Mesendoderm (in vitro differentiated cells): ENCODE data around the gene TSPEAR.

Experiments used
- DNase-seq: peaks from one replicate; pipeline ENCODE4 v3.0.0; 2013
- H2AK5ac ChIP-seq: 2 replicates; pipeline ENCODE4 v1.6.1; 2013; ENCODE audit warnings: low read length, inconsistent platforms
- H2BK120ac ChIP-seq: 2 replicates; pipeline ENCODE4 v1.6.1; 2013; ENCODE audit warnings: low read depth, mild to moderate bottlenecking, low read length, moderate library complexity, mixed read lengths
- H2BK15ac ChIP-seq: replicated peaks from 2 replicates; pipeline ENCODE4 v1.6.1; 2013; ENCODE audit warnings: low read depth, mild to moderate bottlenecking, moderate library complexity
- H2BK5ac ChIP-seq: 2 replicates; pipeline ENCODE4 v1.6.1; 2013; ENCODE audit warnings: low read length, inconsistent platforms
- H3K18ac ChIP-seq: 2 replicates; pipeline ENCODE4 v1.6.1; 2013; ENCODE audit warnings: mild to moderate bottlenecking, low read length, mixed read lengths
- H3K23ac ChIP-seq: one replicate; pipeline ENCODE4 v1.6.1; 2013; ENCODE audit warnings: low read length
- H3K27ac ChIP-seq: 2 replicates; pipeline ENCODE4 v1.5.1; 2013; ENCODE audit warnings: low read depth, mild to moderate bottlenecking, inconsistent platforms, low read length, moderate library complexity
- H3K27me3 ChIP-seq: 2 replicates; pipeline ENCODE4 v1.6.1; 2013; ENCODE audit warnings: low read length, control low read depth, mild to moderate bottlenecking, inconsistent platforms; ENCODE audit not compliant: insufficient read depth, poor library complexity
- H3K36me3 ChIP-seq: 2 replicates; pipeline ENCODE4 v1.6.1; 2013; ENCODE audit warnings: low read length, inconsistent platforms; ENCODE audit not compliant: control insufficient read depth, insufficient read depth
- H3K4ac ChIP-seq: one replicate; pipeline ENCODE4 v1.6.1; 2013; ENCODE audit warnings: low read depth, mild to moderate bottlenecking, low read length, moderate library complexity
- H3K4me1 ChIP-seq: 2 replicates; pipeline ENCODE4 v1.6.1; 2013; ENCODE audit warnings: low read depth, low read length, inconsistent platforms; ENCODE audit not compliant: control insufficient read depth
- H3K4me2 ChIP-seq: 2 replicates; pipeline ENCODE4 v1.6.1; 2013; ENCODE audit warnings: low read length
- H3K4me3 ChIP-seq: 2 replicates; pipeline ENCODE4 v1.5.1; 2013; ENCODE audit warnings: mild to moderate bottlenecking, low read length
- H3K56ac ChIP-seq: one replicate; pipeline ENCODE4 v1.6.1; 2013; ENCODE audit warnings: low read length
- H3K79me1 ChIP-seq: 2 replicates; pipeline ENCODE4 v1.6.1; 2013; ENCODE audit warnings: low read length, inconsistent platforms
- H3K79me2 ChIP-seq: 2 replicates; pipeline ENCODE4 v1.6.1; 2013; ENCODE audit warnings: mild to moderate bottlenecking, low read length; ENCODE audit not compliant: control insufficient read depth, insufficient read depth
- H3K9ac ChIP-seq: 2 replicates; pipeline ENCODE4 v1.6.1; 2013; ENCODE audit warnings: low read length, inconsistent platforms
- H4K5ac ChIP-seq: one replicate; pipeline ENCODE4 v1.6.1; 2013; ENCODE audit warnings: low read length
- H4K8ac ChIP-seq: one replicate; pipeline ENCODE4 v1.6.1; 2013; ENCODE audit warnings: low read depth, mild to moderate bottlenecking, control low read depth, low read length, moderate library complexity
- WGBS: extraction: QIAGEN DNeasy Blood & Tissue Kit; methylation state at CpG from one replicate; pipeline ENCODE4 v1.1.7; 2013; ENCODE audit warnings: low lambda C conversion rate, missing lambda C conversion rate; ENCODE audit not compliant: insufficient coverage; ENCODE audit errors: extremely low coverage; 5-methylcytosine and 5-hydroxymethylcytosine counted together

The TSPEAR gene

DNA sequence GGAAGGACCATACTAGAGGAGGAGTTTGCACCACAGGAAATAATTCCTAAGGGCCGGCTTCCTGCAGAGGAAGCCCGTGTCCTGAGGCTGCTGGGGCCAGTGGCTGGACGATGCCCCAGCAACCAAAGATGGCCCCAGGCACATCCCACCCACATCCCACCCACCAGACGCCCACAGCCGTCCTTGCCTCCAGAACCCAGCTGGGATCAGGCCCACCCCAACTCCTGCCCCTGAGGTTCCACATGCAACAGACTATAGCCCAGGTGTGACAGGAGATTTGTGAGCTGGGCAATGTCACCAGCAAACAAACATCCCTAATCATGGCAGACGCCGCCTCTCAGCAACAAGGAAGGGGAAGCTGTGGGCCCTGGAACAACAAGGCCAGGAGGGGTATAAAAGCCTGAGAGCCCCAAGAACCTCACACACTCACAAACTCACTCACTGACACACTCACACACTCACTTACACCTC is 84.7 kb downstream of the TSPEAR start, which contains the start of gene KRTAP10-9:
Gene KRTAP10-9, plus strand, starts transcription at position 421 of the 471 bp plus-strand sequence. CDS start 79 bp downstream, outside the sequence.
- Histone ChIP-seq H3K56ac (no peak within 1 kb of the TSS), H3K4ac (no peak within 1 kb of the TSS), H3K79me1 (no peaks in the 10 kb centered on the region), H2BK15ac (no peak within 1 kb of the TSS), H3K36me3 (no peaks in the 10 kb centered on the region), H3K4me1 (no peaks in the 10 kb centered on the region), H3K27ac (no peak within 1 kb of the TSS), H3K4me2 (no peak within 1 kb of the TSS), H3K23ac (no peak within 1 kb of the TSS), H4K5ac (no peak within 1 kb of the TSS), H3K79me2 (no peaks in the 10 kb centered on the region), H4K8ac (no peak within 1 kb of the TSS), H3K18ac (no peak within 1 kb of the TSS), H3K9ac (no peak within 1 kb of the TSS), H3K4me3 (no peak within 1 kb of the TSS), H2BK120ac (no peak within 1 kb of the TSS), H2BK5ac (no peak within 1 kb of the TSS), H3K27me3 (no peaks in the 10 kb centered on the region), H2AK5ac (no peak within 1 kb of the TSS)
- WGBS, result no CpG with 5 or more reads among the region's 7 CpGs
- no peak for DNase-seq

DNA sequence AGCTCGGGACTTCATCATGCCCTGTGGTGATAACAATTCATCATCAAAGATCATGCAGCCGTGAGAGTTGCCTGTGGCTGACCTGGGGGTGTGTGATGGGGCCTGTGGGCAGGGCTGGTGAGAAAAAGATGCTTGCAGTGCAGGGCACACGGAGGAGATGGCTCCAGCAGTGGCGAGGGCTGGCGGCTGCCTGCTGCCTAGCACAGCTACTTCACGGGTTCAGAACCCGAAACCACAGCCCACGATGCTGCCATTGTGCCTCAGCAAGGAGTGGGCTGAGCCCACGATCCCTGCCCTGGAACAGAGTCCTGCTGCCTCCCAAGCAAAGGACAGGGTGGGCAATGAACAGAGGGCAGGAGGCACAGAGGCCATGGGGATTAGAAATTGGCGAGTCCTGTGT is 85.1 kb downstream of the TSPEAR start:
- Histone ChIP-seq H2BK120ac (no peak overlapping the region), H3K79me2 (no peaks in the 10 kb centered on the region), H3K18ac (no peak overlapping the region), H4K5ac (no peak overlapping the region), H3K4me2 (no peak overlapping the region), H3K36me3 (no peaks in the 10 kb centered on the region), H3K27me3 (no peaks in the 10 kb centered on the region), H3K56ac (no peak overlapping the region), H3K4ac (no peak overlapping the region), H2AK5ac (no peak overlapping the region), H3K9ac (no peak overlapping the region), H4K8ac (no peak overlapping the region), H3K4me3 (no peak overlapping the region), H3K79me1 (no peaks in the 10 kb centered on the region), H3K4me1 (no peaks in the 10 kb centered on the region), H3K27ac (no peak overlapping the region), H2BK5ac (no peak overlapping the region), H3K23ac (no peak overlapping the region), H2BK15ac (no peak overlapping the region)
- no peak for DNase-seq
- no CpG with 5 or more reads among the region's 10 CpGs for WGBS

DNA sequence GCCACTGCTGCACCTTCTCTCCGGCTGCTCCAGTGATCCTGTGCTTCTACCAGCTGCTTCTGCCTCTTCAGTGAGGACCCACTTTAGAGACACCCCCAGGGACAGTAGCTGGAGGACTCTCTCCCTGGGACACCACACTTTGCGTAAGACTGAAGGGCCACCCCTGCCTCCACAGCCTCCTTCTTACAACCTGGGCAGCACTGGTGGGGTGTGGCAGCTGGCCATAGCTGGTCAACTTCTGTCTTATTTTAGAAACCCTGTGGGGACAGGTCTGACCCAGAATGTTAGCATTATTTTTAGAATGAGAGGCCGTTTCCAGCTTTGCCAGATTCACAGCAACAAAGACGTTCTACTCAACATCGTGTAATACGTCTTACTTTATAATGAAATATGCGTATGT is 85.6 kb downstream of the TSPEAR start:
- H3K79me1 ChIP-seq, result no peaks in the 10 kb centered on the region
- H2BK120ac ChIP-seq, result no peak overlapping the region
- no peak overlapping the region for H2BK5ac ChIP-seq
- DNase-seq, result no peak
- H3K4me3 ChIP-seq, result no peak overlapping the region
- no peak overlapping the region for H3K4me2 ChIP-seq
- H3K4me1 ChIP-seq, result no peaks in the 10 kb centered on the region
- no peak overlapping the region for H2AK5ac ChIP-seq
- H3K27me3 ChIP-seq, result no peaks in the 10 kb centered on the region
- no CpG with 5 or more reads among the region's 7 CpGs for WGBS
- no peak overlapping the region for H3K23ac ChIP-seq
- H4K5ac ChIP-seq, result no peak overlapping the region
- H3K79me2 ChIP-seq, result no peaks in the 10 kb centered on the region
- H3K18ac ChIP-seq, result no peak overlapping the region
- H3K56ac ChIP-seq, result no peak overlapping the region
- H4K8ac ChIP-seq, result no peak overlapping the region
- H3K27ac ChIP-seq, result no peak overlapping the region
- no peak overlapping the region for H3K4ac ChIP-seq
- no peak overlapping the region for H2BK15ac ChIP-seq
- no peak overlapping the region for H3K9ac ChIP-seq
- no peaks in the 10 kb centered on the region for H3K36me3 ChIP-seq

DNA sequence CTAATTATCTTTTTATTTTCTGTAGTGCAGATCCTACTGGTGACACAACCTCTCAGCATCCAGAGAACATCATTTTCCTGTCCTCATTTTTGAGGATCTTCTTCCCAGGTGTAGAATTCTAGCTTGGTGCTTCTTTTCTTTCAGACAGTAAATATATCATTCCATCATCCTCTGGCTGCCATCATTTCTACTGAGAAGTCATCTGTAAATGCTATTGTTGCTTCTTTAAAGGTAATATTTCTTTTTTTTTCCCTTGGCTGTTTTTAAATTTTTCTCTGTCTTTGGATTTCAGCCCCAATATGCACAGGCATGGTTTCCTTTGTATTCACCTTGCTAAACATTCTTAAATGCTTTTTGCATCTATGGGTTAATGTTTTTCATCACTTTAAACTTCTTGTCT is 87.8 kb downstream of the TSPEAR start:
- no peak for DNase-seq
- Histone ChIP-seq H3K79me2 (no peaks in the 10 kb centered on the region), H3K18ac (no peak overlapping the region), H3K56ac (no peak overlapping the region), H4K8ac (no peak overlapping the region), H2BK15ac (no peak overlapping the region), H3K27me3 (no peaks in the 10 kb centered on the region), H3K27ac (no peak overlapping the region), H4K5ac (no peak overlapping the region), H3K4me2 (no peak overlapping the region), H3K9ac (no peak overlapping the region), H3K4me3 (no peak overlapping the region), H2BK120ac (no peak overlapping the region), H3K4ac (no peak overlapping the region), H2AK5ac (no peak overlapping the region), H2BK5ac (no peak overlapping the region), H3K4me1 (peaks cover 4% of the 10 kb centered on the region), H3K23ac (no peak overlapping the region), H3K36me3 (no peaks in the 10 kb centered on the region), H3K79me1 (no peaks in the 10 kb centered on the region)

DNA sequence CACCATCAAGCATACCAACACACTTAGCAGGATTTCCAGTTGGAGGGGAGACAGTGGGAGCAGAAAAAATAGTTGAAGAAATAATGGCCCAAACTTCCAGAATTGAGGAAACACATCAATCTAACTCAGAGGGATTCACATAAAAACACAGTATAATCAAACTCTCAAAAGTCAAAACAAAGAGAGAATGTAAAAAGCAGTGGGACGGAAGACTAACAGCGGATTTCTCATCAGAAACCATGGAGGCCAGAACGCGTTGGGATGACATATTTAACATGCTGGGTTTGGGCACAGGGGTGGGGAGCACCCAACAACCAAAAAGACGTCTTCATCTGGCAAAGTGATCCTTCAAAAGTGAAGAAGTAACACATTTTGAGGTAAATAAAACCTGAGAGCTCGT is 91.5 kb downstream of the TSPEAR start:
- no peak overlapping the region for H4K8ac ChIP-seq
- no peaks in the 10 kb centered on the region for H3K79me2 ChIP-seq
- H3K36me3 ChIP-seq, result no peaks in the 10 kb centered on the region
- H3K27ac ChIP-seq, result no peak overlapping the region
- H3K23ac ChIP-seq, result no peak overlapping the region
- no peak overlapping the region for H2BK120ac ChIP-seq
- no peak for DNase-seq
- no peaks in the 10 kb centered on the region for H3K79me1 ChIP-seq
- H3K18ac ChIP-seq, result no peak overlapping the region
- no peak overlapping the region for H3K56ac ChIP-seq
- H2AK5ac ChIP-seq, result no peak overlapping the region
- no peak overlapping the region for H3K9ac ChIP-seq
- no peak overlapping the region for H2BK5ac ChIP-seq
- H3K4me2 ChIP-seq, result no peak overlapping the region
- no peaks in the 10 kb centered on the region for H3K27me3 ChIP-seq
- peaks cover 4% of the 10 kb centered on the region for H3K4me1 ChIP-seq
- H3K4ac ChIP-seq, result no peak overlapping the region
- no CpG with 5 or more reads among the region's 6 CpGs for WGBS
- no peak overlapping the region for H2BK15ac ChIP-seq
- H4K5ac ChIP-seq, result no peak overlapping the region
- no peak overlapping the region for H3K4me3 ChIP-seq

DNA sequence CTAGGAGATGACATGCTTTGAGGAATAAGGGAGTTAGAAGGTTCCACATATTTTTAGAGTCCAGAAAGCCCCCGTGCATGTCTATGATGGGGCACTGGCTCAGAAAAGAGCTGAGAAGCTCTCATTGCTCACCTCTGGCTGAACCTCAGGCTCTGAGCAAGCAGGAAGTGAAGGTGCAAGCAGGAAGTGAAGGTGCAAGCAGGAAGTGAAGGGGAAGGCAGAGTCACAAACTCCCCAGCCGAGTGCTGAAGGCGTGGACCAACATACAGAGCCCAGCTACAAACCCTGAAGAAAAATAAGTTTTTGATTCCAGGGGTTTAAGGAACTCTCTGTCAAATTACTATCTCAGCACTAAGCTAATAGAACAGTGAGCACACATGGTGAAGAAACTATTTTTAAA is 92.5 kb downstream of the TSPEAR start:
- no peak for DNase-seq
- H3K9ac ChIP-seq, result no peak overlapping the region
- WGBS, result no CpG with 5 or more reads among the region's 3 CpGs

More for the DNA sequence above, 92.5 kb downstream of the TSPEAR start:
- H4K5ac ChIP-seq, result no peak overlapping the region
- no peak overlapping the region for H3K4ac ChIP-seq
- no peak overlapping the region for H3K23ac ChIP-seq
- no peak overlapping the region for H2BK120ac ChIP-seq
- H3K79me1 ChIP-seq, result no peaks in the 10 kb centered on the region
- no peak overlapping the region for H4K8ac ChIP-seq
- no peak overlapping the region for H3K27ac ChIP-seq
- no peak overlapping the region for H3K4me2 ChIP-seq
- no peak overlapping the region for H3K18ac ChIP-seq
- H3K36me3 ChIP-seq, result no peaks in the 10 kb centered on the region
- H2AK5ac ChIP-seq, result no peak overlapping the region
- peak overlapping the region; percentile 31 for H3K56ac ChIP-seq
- no peak overlapping the region for H3K4me3 ChIP-seq
- no peaks in the 10 kb centered on the region for H3K27me3 ChIP-seq
- peaks cover 4% of the 10 kb centered on the region for H3K4me1 ChIP-seq
- no peak overlapping the region for H2BK5ac ChIP-seq
- no peaks in the 10 kb centered on the region for H3K79me2 ChIP-seq
- no peak overlapping the region for H2BK15ac ChIP-seq
